WI38 (cell line): ENCODE measurements around the gene PSORS1C1.
"Not testable (repeated sequence)": the region's sequence is repeated elsewhere in the genome, so short reads cannot be mapped to it uniquely, and the experiment has no call there.

Source experiments
- H3K4me3 ChIP-seq: 2 replicates; pipeline ENCODE4 v1.5.1; 2011; ENCODE audit warnings: low read depth, mild to moderate bottlenecking, control low read depth, low read length
- TF ChIP-seq, protein P1 (sequence below): IDR thresholded peaks from 2 replicates; pipeline ENCODE4 v1.5.1; 2012; ENCODE audit warnings: low read depth, mild to moderate bottlenecking, control low read depth, low read length

PSORS1C1 gene

GRCh38 chr6:31169123-31169857, 54.7 kb downstream of the PSORS1C1 start:
- no peak overlapping the region for H3K4me3 ChIP-seq

DNA sequence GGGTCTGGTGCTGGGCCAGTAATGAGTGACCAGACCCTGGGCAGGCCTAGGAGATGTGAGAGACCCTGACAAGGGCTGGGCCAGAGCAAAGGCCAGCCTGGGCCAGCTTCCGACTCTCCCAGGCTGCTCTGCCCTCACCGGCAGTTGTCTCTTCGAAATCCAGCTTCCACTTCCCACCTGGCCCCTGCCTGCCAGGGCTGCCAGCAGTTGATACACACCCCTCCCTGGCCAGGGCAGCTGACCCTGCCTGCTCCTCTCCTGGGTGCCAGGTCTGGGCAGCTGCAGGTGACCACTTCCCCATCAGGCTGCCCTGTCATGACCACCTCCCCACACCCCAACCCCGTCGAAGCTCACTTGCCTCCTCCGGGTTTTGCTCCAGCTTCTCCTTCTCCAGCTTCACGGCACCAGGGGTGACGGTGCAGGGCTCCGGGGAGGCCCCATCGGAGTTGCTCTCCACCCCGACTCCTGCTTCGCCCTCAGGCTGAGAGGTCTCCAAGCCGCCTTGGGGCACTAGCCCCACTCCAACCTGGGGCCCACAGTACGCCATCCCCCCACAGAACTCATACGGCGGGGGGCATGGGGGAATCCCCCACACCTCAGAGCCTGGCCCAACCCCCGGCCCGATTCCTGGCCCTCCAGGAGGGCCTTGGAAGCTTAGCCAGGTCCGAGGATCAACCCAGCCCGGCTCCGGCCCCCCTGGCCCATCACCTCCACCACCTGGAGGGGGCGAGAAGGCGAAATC, 55.4 kb downstream of the PSORS1C1 start:
- H3K4me3 ChIP-seq, result not testable (repeated sequence)

More at GRCh38 chr6:31169123-31169857, 54.7 kb downstream of the PSORS1C1 start:
- TF ChIP-seq, protein P1, sequence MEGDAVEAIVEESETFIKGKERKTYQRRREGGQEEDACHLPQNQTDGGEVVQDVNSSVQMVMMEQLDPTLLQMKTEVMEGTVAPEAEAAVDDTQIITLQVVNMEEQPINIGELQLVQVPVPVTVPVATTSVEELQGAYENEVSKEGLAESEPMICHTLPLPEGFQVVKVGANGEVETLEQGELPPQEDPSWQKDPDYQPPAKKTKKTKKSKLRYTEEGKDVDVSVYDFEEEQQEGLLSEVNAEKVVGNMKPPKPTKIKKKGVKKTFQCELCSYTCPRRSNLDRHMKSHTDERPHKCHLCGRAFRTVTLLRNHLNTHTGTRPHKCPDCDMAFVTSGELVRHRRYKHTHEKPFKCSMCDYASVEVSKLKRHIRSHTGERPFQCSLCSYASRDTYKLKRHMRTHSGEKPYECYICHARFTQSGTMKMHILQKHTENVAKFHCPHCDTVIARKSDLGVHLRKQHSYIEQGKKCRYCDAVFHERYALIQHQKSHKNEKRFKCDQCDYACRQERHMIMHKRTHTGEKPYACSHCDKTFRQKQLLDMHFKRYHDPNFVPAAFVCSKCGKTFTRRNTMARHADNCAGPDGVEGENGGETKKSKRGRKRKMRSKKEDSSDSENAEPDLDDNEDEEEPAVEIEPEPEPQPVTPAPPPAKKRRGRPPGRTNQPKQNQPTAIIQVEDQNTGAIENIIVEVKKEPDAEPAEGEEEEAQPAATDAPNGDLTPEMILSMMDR, result no peak

DNA sequence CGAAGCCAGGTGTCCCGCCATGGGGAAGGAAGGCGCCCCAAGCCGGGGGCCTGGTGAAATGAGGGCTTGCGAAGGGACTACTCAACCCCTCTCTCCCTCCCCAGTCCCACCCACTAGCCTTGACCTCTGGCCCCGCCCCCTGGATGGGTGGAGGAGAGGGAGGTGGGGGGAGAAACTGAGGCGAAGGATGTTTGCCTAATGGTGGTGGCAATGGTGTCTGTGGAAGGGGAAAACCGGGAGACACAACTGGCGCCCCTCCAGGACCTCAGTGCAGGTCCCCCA, 55.9 kb downstream of the PSORS1C1 start, which contains the start of gene POU5F1:
Gene POU5F1 (minus strand): TSS at position 83 of the 282 bp plus-strand sequence. CDS start 62 bp downstream, at position 21.
- no peak within 1 kb of the TSS for H3K4me3 ChIP-seq
- TF ChIP-seq, protein P1, result no peak

GRCh38 chr6:31170987-31171671, 56.5 kb downstream of the PSORS1C1 start:
- TF ChIP-seq, protein P1, result no peak
- H3K4me3 ChIP-seq, result no peak overlapping the region

DNA sequence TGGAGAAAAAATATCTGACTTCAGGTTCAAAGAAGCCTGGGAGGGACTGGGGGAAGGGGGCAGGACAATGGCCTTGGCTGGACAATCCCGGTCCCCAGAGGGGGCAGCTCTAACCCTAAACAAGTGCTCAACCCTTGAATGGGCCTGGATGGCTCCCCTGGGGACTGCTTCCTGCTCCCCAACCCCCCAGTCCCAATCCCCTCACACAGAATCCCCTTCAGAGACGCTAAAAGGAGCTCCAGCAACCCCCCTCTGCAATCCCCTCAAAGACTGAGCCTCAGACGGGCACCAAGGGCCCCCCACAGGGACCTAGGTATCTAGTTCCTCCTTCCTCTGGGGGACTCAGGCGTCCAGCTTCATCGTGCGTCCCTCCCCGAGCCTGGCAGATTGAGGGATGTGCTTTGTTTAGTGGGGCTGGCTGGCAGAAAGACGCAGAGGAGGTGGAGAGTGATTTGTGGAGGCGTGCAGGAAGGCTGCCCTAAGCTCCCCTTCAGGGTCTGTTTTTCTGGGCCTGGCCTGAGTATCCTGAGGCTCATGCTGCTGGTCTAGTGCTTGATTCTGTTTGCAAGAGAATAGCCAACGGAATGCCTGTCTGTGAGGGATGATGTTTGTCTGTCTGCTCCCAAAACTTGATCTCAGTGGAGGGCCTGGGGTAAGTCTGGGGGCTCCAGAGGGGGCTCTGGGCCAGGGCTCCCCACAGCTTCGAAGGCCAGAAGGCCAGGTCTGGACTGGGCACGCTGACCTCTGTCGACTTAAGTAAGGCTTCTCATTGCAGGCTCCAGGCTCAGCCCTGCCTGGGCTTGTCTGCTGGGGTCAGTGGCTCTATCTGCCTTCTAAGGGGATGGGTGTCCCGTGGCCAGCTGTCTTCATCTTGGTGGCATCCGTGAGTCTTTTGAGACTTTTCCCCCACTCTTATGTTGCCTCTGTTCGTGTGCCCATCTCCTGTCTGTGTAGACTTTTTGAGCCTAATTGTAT, 57.6 kb downstream of the PSORS1C1 start:
- TF ChIP-seq, protein P1, result no peak
- no peak overlapping the region for H3K4me3 ChIP-seq

DNA sequence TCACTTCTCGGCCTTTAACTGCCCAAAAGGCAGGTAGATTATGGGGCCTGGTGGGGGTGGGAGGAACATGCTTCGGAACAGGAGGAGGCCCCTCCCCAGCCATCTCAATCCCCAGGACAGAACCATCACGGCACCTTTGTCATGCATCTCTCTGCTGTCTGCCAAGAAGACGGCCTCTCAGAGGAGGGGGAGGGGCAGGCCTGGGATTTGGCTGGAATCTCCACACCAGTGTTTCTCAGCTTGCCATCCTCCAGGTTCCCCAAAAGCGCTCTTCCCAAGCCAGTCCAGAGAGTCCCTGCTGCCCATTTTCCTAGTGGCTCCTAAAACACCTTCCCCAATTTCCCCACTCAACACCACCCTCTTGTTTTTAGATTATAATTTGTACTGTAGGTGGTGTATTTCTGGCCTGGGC, 58.4 kb downstream of the PSORS1C1 start:
- TF ChIP-seq, protein P1, result no peak
- H3K4me3 ChIP-seq, result no peak overlapping the region

DNA sequence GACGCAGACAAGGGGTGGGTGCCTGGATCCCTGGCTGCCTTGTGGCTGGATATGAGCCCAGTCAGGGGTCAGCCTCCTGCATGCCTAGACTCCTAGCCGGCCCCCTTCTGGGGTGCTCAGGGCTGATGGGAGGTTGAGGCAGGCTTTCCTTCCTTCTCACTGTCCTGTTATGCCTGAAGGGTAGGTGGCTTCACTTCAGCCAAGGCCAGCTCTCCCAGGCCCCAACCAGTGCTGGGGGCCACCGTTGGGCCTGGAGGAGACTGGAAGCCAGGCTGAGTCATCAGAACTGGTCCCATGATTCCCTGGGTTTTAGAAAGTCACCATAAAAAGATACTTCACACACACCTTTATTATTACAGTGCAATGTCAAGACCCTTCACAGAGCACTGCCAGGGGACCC, 58.8 kb downstream of the PSORS1C1 start:
- TF ChIP-seq, protein P1, result no peak
- H3K4me3 ChIP-seq, result no peak overlapping the region
